IMR-90 (cell line): ENCODE data around the gene TIAM1. TPM values are rescaled to one million over a fixed set of nuclear protein-coding genes. Genes with fewer than 3 reads are reported as not detected.

Experiments
- ATAC-seq: fragments of 200-7000 bp; cut with Tn5 transposase; 2 replicates; pipeline ENCODE4 v1.9.1; 2020; ENCODE audit warnings: low read depth, mild to moderate bottlenecking, moderate library complexity
- BruUV-seq: library from RNA; stranded (reverse); fragments of 400-500 nt; replicated peaks from 2 replicates; lab custom pipeline; 2021; lab: Mats Ljungman, UMichigan
- CTCF ChIA-PET: fragments of 300-600 bp; formaldehyde crosslinking; extraction: SDS; loops from one replicate; lab custom pipeline; 2021; ENCODE audit warnings: antibody characterized with exemption; lab: Yijun Ruan, JAX
- POLR2A ChIA-PET: fragments of 300-600 bp; sonication (Branson Sonifier 250); formaldehyde crosslinking; loops from one replicate; lab custom pipeline; 2022; ENCODE audit warnings: antibody characterized with exemption; ENCODE audit not compliant: unreplicated experiment; lab: Charles Lee
- DNase-seq: peaks from one replicate; pipeline ENCODE4 v3.0.0; 2013
- H2AFZ ChIP-seq: replicated peaks from 2 replicates; pipeline ENCODE3; 2013; ENCODE audit warnings: low read length, mild to moderate bottlenecking; ENCODE audit not compliant: poor library complexity
- H2AK5ac ChIP-seq: 2 replicates; pipeline ENCODE4 v1.6.1; 2013; ENCODE audit warnings: low read depth, low read length, inconsistent platforms
- H2AK9ac ChIP-seq: replicated peaks from 2 replicates; pipeline ENCODE3; 2013; ENCODE audit warnings: mild to moderate bottlenecking, low read depth, low read length, moderate library complexity; ENCODE audit not compliant: poor library complexity
- H2BK120ac ChIP-seq: 2 replicates; pipeline ENCODE4 v1.6.1; 2013; ENCODE audit warnings: low read depth, low read length, inconsistent platforms
- H2BK15ac ChIP-seq: 3 replicates; pipeline ENCODE4 v1.6.1; 2013; ENCODE audit warnings: low read depth, low read length, inconsistent platforms
- H2BK20ac ChIP-seq: 2 replicates; pipeline ENCODE4 v1.6.1; 2013; ENCODE audit warnings: low read depth, mild to moderate bottlenecking, inconsistent platforms, low read length, moderate library complexity
- H2BK5ac ChIP-seq: 2 replicates; pipeline ENCODE4 v1.6.1; 2013; ENCODE audit warnings: mild to moderate bottlenecking, low read depth, low read length, inconsistent platforms; ENCODE audit not compliant: poor library complexity, severe bottlenecking
- H3K14ac ChIP-seq: replicated peaks from 2 replicates; pipeline ENCODE4 v1.6.1; 2013; ENCODE audit warnings: low read depth, low read length, inconsistent platforms
- H3K18ac ChIP-seq: 2 replicates; pipeline ENCODE4 v1.6.1; 2013; ENCODE audit warnings: low read depth, low read length, control low read depth
- H3K23ac ChIP-seq: 2 replicates; pipeline ENCODE4 v1.6.1; 2013; ENCODE audit warnings: low read depth, low read length, inconsistent platforms
- H3K27ac ChIP-seq: 2 replicates; pipeline ENCODE4 v1.5.1; 2013; ENCODE audit warnings: mild to moderate bottlenecking, control low read depth, low read length; ENCODE audit not compliant: insufficient read depth
- H3K27me3 ChIP-seq: 2 replicates; pipeline ENCODE4 v1.6.1; 2013; ENCODE audit warnings: low read length; ENCODE audit not compliant: control insufficient read depth, insufficient read depth
- H3K36me3 ChIP-seq: 2 replicates; pipeline ENCODE4 v1.6.1; 2013; ENCODE audit warnings: low read length, mixed read lengths; ENCODE audit not compliant: control insufficient read depth, insufficient read depth
- H3K4ac ChIP-seq: 2 replicates; pipeline ENCODE4 v1.6.1; 2013; ENCODE audit warnings: low read depth, low read length, inconsistent platforms
- H3K4me1 ChIP-seq: 2 replicates; pipeline ENCODE4 v1.6.1; 2013; ENCODE audit warnings: low read length, mixed read lengths; ENCODE audit not compliant: control insufficient read depth, insufficient read depth
- H3K4me2 ChIP-seq: 2 replicates; pipeline ENCODE4 v1.6.1; 2013; ENCODE audit warnings: low read depth, mild to moderate bottlenecking, control low read depth, low read length, moderate library complexity
- H3K4me3 ChIP-seq: 2 replicates; pipeline ENCODE4 v1.5.1; 2013; ENCODE audit warnings: low read depth, mild to moderate bottlenecking, control low read depth, low read length, moderate library complexity; ENCODE audit not compliant: insufficient read depth
- H3K56ac ChIP-seq: 2 replicates; pipeline ENCODE4 v1.6.1; 2013; ENCODE audit warnings: low read length, inconsistent platforms; ENCODE audit not compliant: insufficient read depth; ENCODE audit errors: extremely low read depth
- H3K79me1 ChIP-seq, 2 experiments: 2 replicates each; pipeline ENCODE4 v1.6.1; 2013; ENCODE audit warnings: low read length in 2 of 2, inconsistent platforms in 1 of 2, low read depth in 1 of 2
- H3K9ac ChIP-seq: 2 replicates; pipeline ENCODE4 v1.6.1; 2013; ENCODE audit warnings: low read depth, low read length, control low read depth
- H3K9me1 ChIP-seq: 2 replicates; pipeline ENCODE4 v1.6.1; 2013; ENCODE audit warnings: low read length, inconsistent platforms; ENCODE audit not compliant: insufficient read depth
- H3K9me3 ChIP-seq: 2 replicates; pipeline ENCODE4 v1.6.1; 2013; ENCODE audit warnings: low read length; ENCODE audit not compliant: control insufficient read depth, insufficient read depth
- H4K20me1 ChIP-seq: 2 replicates; pipeline ENCODE4 v1.6.1; 2013; ENCODE audit warnings: low read length, inconsistent platforms; ENCODE audit not compliant: insufficient read depth
- H4K5ac ChIP-seq: 2 replicates; pipeline ENCODE4 v1.6.1; 2013; ENCODE audit warnings: mild to moderate bottlenecking, low read depth, low read length, control low read depth
- H4K8ac ChIP-seq, 2 experiments: 2 replicates each; pipeline ENCODE4 v1.6.1; 2013; ENCODE audit warnings: low read depth in 2 of 2, low read length in 2 of 2, control low read depth in 1 of 2, inconsistent platforms in 1 of 2
- H4K91ac ChIP-seq: 2 replicates; pipeline ENCODE4 v1.6.1; 2013; ENCODE audit warnings: low read depth, low read length, inconsistent platforms; ENCODE audit not compliant: insufficient read depth
- CHD1 ChIP-seq: IDR thresholded peaks from 2 replicates; pipeline ENCODE4 v1.6.1; 2012; ENCODE audit warnings: low read depth, low read length, improper control_type of control experiment
- NFE2L2 ChIP-seq: fragments of 150-350 bp; IDR thresholded peaks from 2 replicates; pipeline ENCODE4 v1.6.1; 2016; ENCODE audit warnings: low read depth, mild to moderate bottlenecking, low read length
- RCOR1 ChIP-seq: IDR thresholded peaks from 2 replicates; pipeline ENCODE4 v1.6.1; 2012; ENCODE audit warnings: mild to moderate bottlenecking, low read length, improper control_type of control experiment; ENCODE audit not compliant: insufficient replicate concordance
- WGBS, 2 experiments: methylation state at CpG; one replicate each; pipeline versions ENCODE4 v1.1.5 to v1.1.7; 2013; ENCODE audit warnings: missing lambda C conversion rate in 2 of 2; ENCODE audit not compliant: insufficient read length in 1 of 2; ENCODE audit errors: extremely low coverage in 2 of 2; 5-methylcytosine and 5-hydroxymethylcytosine counted together
- dilution Hi-C: fragments of 300-500 bp; cut with HindIII; formaldehyde crosslinking; loops from one replicate; pipeline ENCODE4 v1.14.3; 2018; ENCODE audit warnings: low sequenced_read_pairs; ENCODE audit not compliant: unreplicated experiment
- in situ Hi-C: fragments of 300-500 bp; cut with MboI; formaldehyde crosslinking; loops from 3 replicates; pipeline ENCODE4 v1.14.3; 2019; ENCODE audit warnings: low sequenced_read_pairs, inconsistent platforms, mixed read lengths
- intact Hi-C: fragments of 100-400 bp; cut with micrococcal nuclease; formaldehyde crosslinking; loops from 2 replicates; pipeline ENCODE4 v1.10.0; 2022
- polyA plus RNA-seq, 3 experiments: library from polyadenylated mRNA; depleted of rRNA; stranded (reverse); fragments of >200 nt; gene quantifications; 2 replicates each; pipeline ENCODE4 v1.2.3, GENCODE V29; 2012; ENCODE audit warnings: low replicate concordance in 1 of 3
- total RNA-seq: library from RNA; depleted of rRNA; stranded (reverse); fragments of >200 nt; gene quantifications from 2 replicates; pipeline ENCODE4 v1.2.3, GENCODE V29; 2012

TIAM1 gene
- total and polyA plus RNA-seq, 2 of the 4 experiments (the other 2 are of a cell fraction) = 2.9 to 9.3 TPM

DNA sequence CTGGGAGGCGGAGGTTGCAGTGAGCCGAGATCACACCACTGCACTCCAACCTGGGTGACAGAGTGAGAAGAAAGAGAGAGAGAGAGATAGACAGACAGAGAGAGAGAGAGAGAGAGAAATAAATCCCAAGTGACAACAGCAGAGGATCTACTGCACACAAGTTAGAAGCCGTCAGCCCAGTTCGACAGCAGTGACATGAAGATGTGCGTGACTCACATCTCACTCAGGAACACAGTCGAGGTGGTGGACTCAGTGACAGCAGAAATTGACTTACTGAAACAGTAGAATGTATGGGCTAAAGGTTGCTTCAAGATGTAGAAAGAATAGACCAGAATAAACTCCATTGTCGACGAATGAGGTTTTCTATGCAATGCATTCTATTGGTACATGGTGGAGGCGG is 228.8 kb downstream of the TIAM1 start:
- TF ChIP-seq NFE2L2 = no peak
- no peak for TF ChIP-seq CHD1
- no peak for TF ChIP-seq RCOR1
- H2BK120ac ChIP-seq = no peak overlapping the region
- no peak overlapping the region for H3K56ac ChIP-seq
- no peaks in the 10 kb centered on the region for H4K20me1 ChIP-seq
- no peak overlapping the region for H3K4me2 ChIP-seq
- dilution Hi-C loops = no loop called here
- ATAC-seq (no peak), DNase-seq (no peak)
- H2BK5ac ChIP-seq = no peak overlapping the region
- H3K4me3 ChIP-seq = no peak overlapping the region
- no peaks in the 10 kb centered on the region for H3K79me1 ChIP-seq
- intact Hi-C loops = no loop called here
- H3K4ac ChIP-seq = no peak overlapping the region
- no peak overlapping the region for H3K27ac ChIP-seq
- no peak overlapping the region for H4K8ac ChIP-seq
- H4K5ac ChIP-seq = no peak overlapping the region
- no peak overlapping the region for H4K91ac ChIP-seq
- 73% methylated on average over 4 of the region's 9 CpGs; no CpG with 5 or more reads in 1 of the 2 experiments for WGBS, 2 experiments
- ChIA-PET POLR2A (no interaction called here), CTCF (no interaction called here)
- H3K36me3 ChIP-seq = no peaks in the 10 kb centered on the region
- H2AK9ac ChIP-seq = no peak overlapping the region
- peaks cover 3% of the 10 kb centered on the region; the same call in 1 of the 2 replicates for H3K9me1 ChIP-seq
- H3K14ac ChIP-seq = no peak overlapping the region
- H2BK20ac ChIP-seq = no peak overlapping the region
- H2BK15ac ChIP-seq = no peak overlapping the region
- no peak overlapping the region for H3K23ac ChIP-seq
- no peak overlapping the region for H2AK5ac ChIP-seq
- BruUV-seq = no TSS peak
- no peak overlapping the region for H3K18ac ChIP-seq
- H3K4me1 ChIP-seq = peaks cover 5% of the 10 kb centered on the region; the same call in 1 of the 2 replicates
- H3K9ac ChIP-seq = no peak overlapping the region
- in situ Hi-C loops = no loop called here
- H3K9me3 ChIP-seq = no peaks in the 10 kb centered on the region
- H3K27me3 ChIP-seq = no peaks in the 10 kb centered on the region
- no peak overlapping the region for H2AFZ ChIP-seq
